ENCODE data around the gene EEF1AKMT1.

EEF1AKMT1 gene

DNA sequence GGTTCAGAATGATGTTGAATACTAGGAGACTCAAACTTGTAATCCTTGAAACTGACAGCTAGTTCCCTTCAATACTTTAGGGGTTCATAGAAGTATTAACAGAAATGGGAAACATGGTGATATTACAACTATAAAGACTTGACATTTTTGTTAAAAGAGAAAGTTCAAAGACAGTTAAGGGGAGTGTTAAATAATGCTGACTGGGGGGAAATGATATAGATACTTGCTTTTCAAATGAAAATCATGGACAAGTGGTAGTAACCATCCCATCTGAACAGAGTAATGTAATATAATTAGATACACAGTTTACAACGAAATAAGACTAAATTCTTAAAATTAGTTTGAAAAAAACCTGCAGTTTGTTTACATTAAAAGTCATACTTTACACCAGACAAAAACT is 6.6 kb upstream of the EEF1AKMT1 start:
- Histone ChIP-seq H4K20me1 (ENCODE audit: low read depth, low read length) (no peaks in the 10 kb centered on the region), H3K27me3 (ENCODE audit: low read length) (no peaks in the 10 kb centered on the region), H3K4me2 (ENCODE audit: low read depth, low read length, poor library complexity, severe bottlenecking) (no peak overlapping the region), H3K9me3 (ENCODE audit: insufficient read depth, low read length) (no peaks in the 10 kb centered on the region), H3K36me3 (ENCODE audit: low read length) (peaks cover 8% of the 10 kb centered on the region; the same call in 1 of the 2 replicates), H3K27ac (ENCODE audit: low read depth, low read length) (no peak overlapping the region), H3K79me2 (ENCODE audit: insufficient read depth, low read length) (no peaks in the 10 kb centered on the region), H3F3A (ENCODE audit: insufficient read depth) (peaks cover 7% of the 10 kb centered on the region), H2AFZ (ENCODE audit: low read depth, low read length, severe bottlenecking) (no peak overlapping the region), H3K9ac (ENCODE audit: low read length) (no peak overlapping the region), H3K4me3 (ENCODE audit: insufficient read depth, low read length, poor library complexity, severe bottlenecking) (no peak overlapping the region), H3K9me2 (replicated peaks; ENCODE audit: insufficient read depth, low read length) (no peaks in the 10 kb centered on the region)
- TF ChIP-seq EZH2phosphoT487 (conservative IDR thresholded peaks at IDR 0.05; ENCODE audit: low read length) = no peak
- TF ChIP-seq, protein P1, sequence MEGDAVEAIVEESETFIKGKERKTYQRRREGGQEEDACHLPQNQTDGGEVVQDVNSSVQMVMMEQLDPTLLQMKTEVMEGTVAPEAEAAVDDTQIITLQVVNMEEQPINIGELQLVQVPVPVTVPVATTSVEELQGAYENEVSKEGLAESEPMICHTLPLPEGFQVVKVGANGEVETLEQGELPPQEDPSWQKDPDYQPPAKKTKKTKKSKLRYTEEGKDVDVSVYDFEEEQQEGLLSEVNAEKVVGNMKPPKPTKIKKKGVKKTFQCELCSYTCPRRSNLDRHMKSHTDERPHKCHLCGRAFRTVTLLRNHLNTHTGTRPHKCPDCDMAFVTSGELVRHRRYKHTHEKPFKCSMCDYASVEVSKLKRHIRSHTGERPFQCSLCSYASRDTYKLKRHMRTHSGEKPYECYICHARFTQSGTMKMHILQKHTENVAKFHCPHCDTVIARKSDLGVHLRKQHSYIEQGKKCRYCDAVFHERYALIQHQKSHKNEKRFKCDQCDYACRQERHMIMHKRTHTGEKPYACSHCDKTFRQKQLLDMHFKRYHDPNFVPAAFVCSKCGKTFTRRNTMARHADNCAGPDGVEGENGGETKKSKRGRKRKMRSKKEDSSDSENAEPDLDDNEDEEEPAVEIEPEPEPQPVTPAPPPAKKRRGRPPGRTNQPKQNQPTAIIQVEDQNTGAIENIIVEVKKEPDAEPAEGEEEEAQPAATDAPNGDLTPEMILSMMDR (IDR thresholded peaks at IDR 0.05; ENCODE audit: insufficient read depth, low read length, poor library complexity, severe bottlenecking) = no peak

DNA sequence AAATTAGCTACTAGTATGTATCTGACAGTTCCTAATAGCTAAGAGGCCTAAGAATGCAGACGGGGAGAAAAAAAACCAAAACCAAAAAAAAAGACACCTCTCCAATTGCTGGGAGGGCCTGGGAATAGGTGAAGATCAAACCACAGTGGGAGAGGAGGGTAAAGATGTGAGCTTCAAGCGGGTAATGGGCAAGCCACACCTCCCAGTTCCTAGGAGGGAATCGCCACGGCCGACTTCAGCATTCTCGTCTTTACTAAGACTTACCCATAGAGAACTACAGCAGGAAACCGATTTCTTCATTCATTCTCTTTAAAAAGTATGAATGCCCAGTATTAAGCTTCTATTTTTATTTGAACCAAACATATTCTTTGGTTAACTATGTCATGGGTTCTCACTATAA is 5.6 kb upstream of the EEF1AKMT1 start:
- no peak overlapping the region for H3K4me3 ChIP-seq (ENCODE audit: insufficient read depth, low read length, poor library complexity, severe bottlenecking)
- H2AFZ ChIP-seq (ENCODE audit: low read depth, low read length, severe bottlenecking) = no peak overlapping the region
- no peak overlapping the region for H3K9ac ChIP-seq (ENCODE audit: low read length)
- no peaks in the 10 kb centered on the region for H3K9me2 ChIP-seq (replicated peaks; ENCODE audit: insufficient read depth, low read length)
- H3K27ac ChIP-seq (ENCODE audit: low read depth, low read length) = no peak overlapping the region
- H3K27me3 ChIP-seq (ENCODE audit: low read length) = no peaks in the 10 kb centered on the region
- H3F3A ChIP-seq (ENCODE audit: insufficient read depth) = peaks cover 14% of the 10 kb centered on the region
- H3K79me2 ChIP-seq (ENCODE audit: insufficient read depth, low read length) = no peaks in the 10 kb centered on the region
- H3K9me3 ChIP-seq (ENCODE audit: insufficient read depth, low read length) = no peaks in the 10 kb centered on the region
- H3K4me2 ChIP-seq (ENCODE audit: low read depth, low read length, poor library complexity, severe bottlenecking) = no peak overlapping the region
- no peaks in the 10 kb centered on the region for H4K20me1 ChIP-seq (ENCODE audit: low read depth, low read length)
- peaks cover 8% of the 10 kb centered on the region; the same call in 1 of the 2 replicates for H3K36me3 ChIP-seq (ENCODE audit: low read length)
- TF ChIP-seq, protein P1 (IDR thresholded peaks at IDR 0.05; ENCODE audit: insufficient read depth, low read length, poor library complexity, severe bottlenecking) = no peak
- no peak for TF ChIP-seq EZH2phosphoT487 (conservative IDR thresholded peaks at IDR 0.05; ENCODE audit: low read length)

DNA sequence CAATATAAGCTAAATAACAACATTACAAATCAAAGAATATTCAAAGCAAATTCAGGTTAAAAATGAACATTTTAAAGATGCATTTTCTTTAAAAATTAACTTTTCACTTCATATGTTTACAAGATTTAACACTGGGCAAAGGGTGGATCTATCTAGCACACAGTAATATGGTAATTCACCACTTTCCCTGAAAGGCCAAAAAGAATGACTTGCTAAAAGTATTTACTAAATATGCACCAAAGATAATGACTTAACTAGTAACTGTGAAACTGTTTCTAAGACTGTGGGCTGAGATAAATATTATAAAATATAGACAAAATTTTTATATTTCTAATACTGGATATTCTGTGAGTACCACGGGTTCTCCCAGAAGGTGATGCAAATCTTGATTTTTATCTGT is 4.5 kb upstream of the EEF1AKMT1 start:
- Histone ChIP-seq H3K27ac (ENCODE audit: low read depth, low read length) (no peak overlapping the region), H2AFZ (ENCODE audit: low read depth, low read length, severe bottlenecking) (no peak overlapping the region), H3K9me2 (replicated peaks; ENCODE audit: insufficient read depth, low read length) (no peaks in the 10 kb centered on the region), H3K27me3 (ENCODE audit: low read length) (no peaks in the 10 kb centered on the region), H3K4me3 (ENCODE audit: insufficient read depth, low read length, poor library complexity, severe bottlenecking) (no peak overlapping the region), H3K36me3 (ENCODE audit: low read length) (peaks cover 3% of the 10 kb centered on the region; the same call in 1 of the 2 replicates), H3K9ac (ENCODE audit: low read length) (no peak overlapping the region), H3F3A (ENCODE audit: insufficient read depth) (peaks cover 14% of the 10 kb centered on the region), H4K20me1 (ENCODE audit: low read depth, low read length) (no peaks in the 10 kb centered on the region), H3K4me2 (ENCODE audit: low read depth, low read length, poor library complexity, severe bottlenecking) (no peak overlapping the region), H3K9me3 (ENCODE audit: insufficient read depth, low read length) (no peaks in the 10 kb centered on the region), H3K79me2 (ENCODE audit: insufficient read depth, low read length) (no peaks in the 10 kb centered on the region)
- no peak for TF ChIP-seq EZH2phosphoT487 (conservative IDR thresholded peaks at IDR 0.05; ENCODE audit: low read length)
- TF ChIP-seq, protein P1 (IDR thresholded peaks at IDR 0.05; ENCODE audit: insufficient read depth, low read length, poor library complexity, severe bottlenecking) = no peak

Measured in SU-DHL-6 (cell line).